Tibial nerve (tissue), 3 donors: ENCODE results near the gene CHMP4B.

ENCODE experiments used
- CTCF ChIP-seq, 5 experiments: fragments of 200-600 bp in 3 of 5; fragments of 450-650 bp in 2 of 5; sonication (generic) in 3 of 5; IDR thresholded peaks; one replicate each; pipeline ENCODE4 v1.5.1; 2016 to 2019; ENCODE audit warnings: antibody characterized with exemption in 5 of 5, mild to moderate bottlenecking in 3 of 5, moderate library complexity in 2 of 5
- POLR2A ChIP-seq, 2 donors: fragments of 450-650 bp; IDR thresholded peaks; one replicate each; pipeline ENCODE4 v1.6.1; 2017; ENCODE audit warnings: antibody characterized with exemption in 2 of 2, mild to moderate bottlenecking in 2 of 2, moderate library complexity in 2 of 2

DNA sequence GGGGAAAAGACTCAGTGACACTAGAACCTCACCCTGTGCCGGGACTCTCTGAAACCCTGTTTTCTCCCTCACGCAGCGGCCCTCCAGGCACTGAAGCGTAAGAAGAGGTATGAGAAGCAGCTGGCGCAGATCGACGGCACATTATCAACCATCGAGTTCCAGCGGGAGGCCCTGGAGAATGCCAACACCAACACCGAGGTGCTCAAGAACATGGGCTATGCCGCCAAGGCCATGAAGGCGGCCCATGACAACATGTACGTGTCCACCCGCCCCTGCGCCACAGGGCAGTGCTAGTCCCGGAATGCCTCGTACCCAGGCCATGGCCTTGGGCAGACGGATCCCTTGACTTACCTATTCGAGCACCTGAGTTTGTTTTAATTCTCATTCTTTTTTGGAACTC is 37.2 kb downstream of the CHMP4B start:
- TF ChIP-seq CTCF (IDR thresholded peaks at IDR 0.05) = no peak
- TF ChIP-seq POLR2A (IDR thresholded peaks at IDR 0.05) = no peak
